Naive thymus-derived CD4-positive, alpha-beta T cell (primary cell): ENCODE data around the gene EPS8. TPM values are rescaled to one million over a fixed set of nuclear protein-coding genes. Genes with fewer than 3 reads are reported as not detected.

Experiments
- ATAC-seq: fragments of 150-1000 bp; cut with Tn5 transposase; 2 replicates; pipeline ENCODE4 v1.10.0; 2021; ENCODE audit warnings: mild to moderate bottlenecking, moderate library complexity
- CTCF ChIA-PET: fragments of 350-600 bp; sonication (Branson Sonifier 250); formaldehyde crosslinking; loops from one replicate; lab custom pipeline; 2021; ENCODE audit warnings: antibody characterized with exemption; lab: Charles Lee
- POLR2A ChIA-PET: fragments of 350-600 bp; sonication (Branson Sonifier 250); formaldehyde crosslinking; loops from one replicate; lab custom pipeline; 2021; ENCODE audit warnings: antibody characterized with exemption, inconsistent platforms; lab: Charles Lee
- DNase-seq, 9 donors: peaks; one replicate each; pipeline versions ENCODE4 v3.0.0 to v3.0.0-alpha.2; 2020 to 2022; ENCODE audit warnings: mixed read lengths in 1 of 9
- H3K27ac ChIP-seq: one replicate; pipeline ENCODE4 v1.7.0; 2013; ENCODE audit warnings: mild to moderate bottlenecking, low read depth, low read length, moderate library complexity
- H3K27me3 ChIP-seq, 2 donors: one replicate each; pipeline ENCODE4 v1.7.0; 2013; ENCODE audit warnings: low read length in 2 of 2, mild to moderate bottlenecking in 2 of 2, moderate library complexity in 2 of 2; ENCODE audit not compliant: control insufficient read depth in 2 of 2, insufficient read depth in 2 of 2
- H3K36me3 ChIP-seq, 3 experiments: 1 replicate in 2 of 3; 2 replicates in 1 of 3; pipeline ENCODE4 v1.7.0; 2013; ENCODE audit warnings: low read length in 3 of 3, mild to moderate bottlenecking in 3 of 3, moderate library complexity in 1 of 3; ENCODE audit not compliant: insufficient read depth in 3 of 3, control insufficient read depth in 2 of 3
- H3K4me1 ChIP-seq, 2 donors: one replicate each; pipeline ENCODE4 v1.7.0; 2013; ENCODE audit warnings: low read length in 2 of 2, mild to moderate bottlenecking in 2 of 2, moderate library complexity in 1 of 2; ENCODE audit not compliant: control insufficient read depth in 2 of 2, insufficient read depth in 2 of 2
- H3K4me3 ChIP-seq: 2 replicates; pipeline ENCODE4 v1.7.0; 2013; ENCODE audit warnings: mild to moderate bottlenecking, low read length
- H3K9me3 ChIP-seq, 3 experiments: 1 replicate in 2 of 3; 2 replicates in 1 of 3; pipeline ENCODE4 v1.7.0; 2013; ENCODE audit warnings: low read length in 3 of 3; ENCODE audit not compliant: control insufficient read depth in 2 of 3
- H3K27ac Mint-ChIP-seq, 9 donors: one replicate each; pipeline ENCODE4 v1.8.0; 2020 to 2022; ENCODE audit warnings: mixed read lengths in 9 of 9, mild to moderate bottlenecking in 8 of 9, moderate library complexity in 5 of 9, inconsistent platforms in 2 of 9
- H3K27me3 Mint-ChIP-seq, 5 donors: one replicate each; pipeline ENCODE4 v1.8.0; 2021 to 2022; ENCODE audit warnings: mixed read lengths in 5 of 5, mild to moderate bottlenecking in 1 of 5
- H3K36me3 Mint-ChIP-seq, 5 donors: one replicate each; pipeline ENCODE4 v1.8.0; 2020 to 2022; ENCODE audit warnings: mixed read lengths in 5 of 5, mild to moderate bottlenecking in 3 of 5, inconsistent platforms in 1 of 5
- H3K4me1 Mint-ChIP-seq, 7 donors: one replicate each; pipeline ENCODE4 v1.8.0; 2020 to 2022; ENCODE audit warnings: mixed read lengths in 7 of 7, mild to moderate bottlenecking in 3 of 7, inconsistent platforms in 1 of 7
- H3K4me3 Mint-ChIP-seq, 10 donors: one replicate each; pipeline ENCODE4 v1.8.0; 2020 to 2022; ENCODE audit warnings: mild to moderate bottlenecking in 10 of 10, mixed read lengths in 10 of 10, moderate library complexity in 6 of 10, inconsistent platforms in 2 of 10
- H3K9me3 Mint-ChIP-seq, 11 donors: one replicate each; pipeline ENCODE4 v1.8.0; 2020 to 2022; ENCODE audit warnings: mixed read lengths in 11 of 11, mild to moderate bottlenecking in 4 of 11, inconsistent platforms in 1 of 11, moderate library complexity in 1 of 11
- intact Hi-C, 2 donors: fragments of 100-400 bp; cut with micrococcal nuclease; formaldehyde crosslinking; loops; one replicate each; pipeline ENCODE4 v1.15.1; 2023
- polyA plus RNA-seq, 2 donors: library from polyadenylated mRNA; unstranded; fragments of 300-500 nt; fragmentation: Illumina TruSeq; gene quantifications; one replicate each; pipeline ENCODE4 v1.2.3, GENCODE V29; 2021
- total RNA-seq, 6 experiments: library from RNA in 5 of 6; stranded (reverse) in 5 of 6; gene quantifications; 1 replicate in 5 of 6; 2 replicates in 1 of 6; pipeline ENCODE4 v1.2.3 and lab custom pipeline; 2021 to 2026

Gene EPS8
- total and polyA plus RNA-seq, 7 experiments from 2014 or later = 1.9 to 3.1 (median 2.5) TPM

- intact Hi-C loops = no loop called here
- no peaks in the 10 kb centered on the region for H3K36me3 ChIP-seq
- peaks cover 0 to 35% (median 7%) of the 10 kb centered on the region in 7 donors for H3K4me1 Mint-ChIP-seq
- H3K4me3 ChIP-seq = no peak overlapping the region
- H3K4me1 ChIP-seq = no peaks in the 10 kb centered on the region
- peaks cover 0 to 16% (median 3%) of the 10 kb centered on the region in 5 donors for H3K27me3 Mint-ChIP-seq
- ChIA-PET POLR2A (no interaction called here), CTCF (no interaction called here)
- peaks cover 0 to 4% (median 0%) of the 10 kb centered on the region in 11 donors for H3K9me3 Mint-ChIP-seq
- H3K9me3 ChIP-seq = no peaks in the 10 kb centered on the region
- no peak overlapping the region for H3K27ac Mint-ChIP-seq
- no peak for DNase-seq
- H3K4me3 Mint-ChIP-seq = no peak overlapping the region
- no peaks in the 10 kb centered on the region for H3K27me3 ChIP-seq
- no peak overlapping the region for H3K27ac ChIP-seq
- ATAC-seq = no peak
- peaks cover 0 to 14% (median 0%) of the 10 kb centered on the region in 5 donors for H3K36me3 Mint-ChIP-seq
Observed at GRCh38 chr12:15697201-15697600, 92.0 kb downstream of the EPS8 start.

- intact Hi-C loops = no loop called here
- Histone ChIP-seq H3K27me3 (no peaks in the 10 kb centered on the region), H3K9me3 (no peaks in the 10 kb centered on the region), H3K4me3 (no peak overlapping the region), H3K36me3 (no peaks in the 10 kb centered on the region), H3K4me1 (no peaks in the 10 kb centered on the region), H3K27ac (no peak overlapping the region)
- H3K4me1 Mint-ChIP-seq = peaks cover 0 to 6% (median 0%) of the 10 kb centered on the region in 7 donors
- no peak overlapping the region for H3K27ac Mint-ChIP-seq
- POLR2A ChIA-PET = no interaction called here
- H3K36me3 Mint-ChIP-seq = peaks cover 0 to 3% (median 0%) of the 10 kb centered on the region in 5 donors
- H3K9me3 Mint-ChIP-seq = peaks cover 0 to 2% (median 0%) of the 10 kb centered on the region in 11 donors
- H3K4me3 Mint-ChIP-seq = no peak overlapping the region
- CTCF ChIA-PET = no interaction called here
- ATAC-seq (no peak), DNase-seq (no peak)
- H3K27me3 Mint-ChIP-seq = peaks cover 0 to 17% (median 5%) of the 10 kb centered on the region in 5 donors
Observed at GRCh38 chr12:15693228-15693911, 95.8 kb downstream of the EPS8 start.

GRCh38 chr12:15691388-15691787 is 97.8 kb downstream of the EPS8 start:
- intact Hi-C loops = no loop called here
- H3K9me3 Mint-ChIP-seq = peaks cover 0 to 2% (median 0%) of the 10 kb centered on the region in 11 donors
- no peaks in the 10 kb centered on the region for H3K4me1 ChIP-seq
- no peak overlapping the region for H3K27ac Mint-ChIP-seq
- no peak overlapping the region for H3K4me3 Mint-ChIP-seq
- ChIA-PET CTCF (no interaction called here), POLR2A (no interaction called here)
- no peaks in the 10 kb centered on the region for H3K9me3 ChIP-seq
- peaks cover 0 to 3% (median 0%) of the 10 kb centered on the region in 5 donors for H3K36me3 Mint-ChIP-seq
- no peaks in the 10 kb centered on the region for H3K36me3 ChIP-seq
- peaks cover 0 to 21% (median 7%) of the 10 kb centered on the region in 5 donors for H3K27me3 Mint-ChIP-seq
- H3K4me1 Mint-ChIP-seq = peaks cover 0 to 3% (median 0%) of the 10 kb centered on the region in 7 donors
- no peaks in the 10 kb centered on the region for H3K27me3 ChIP-seq
- DNase-seq (no peak), ATAC-seq (no peak)
- H3K4me3 ChIP-seq = no peak overlapping the region
- H3K27ac ChIP-seq = no peak overlapping the region

DNA sequence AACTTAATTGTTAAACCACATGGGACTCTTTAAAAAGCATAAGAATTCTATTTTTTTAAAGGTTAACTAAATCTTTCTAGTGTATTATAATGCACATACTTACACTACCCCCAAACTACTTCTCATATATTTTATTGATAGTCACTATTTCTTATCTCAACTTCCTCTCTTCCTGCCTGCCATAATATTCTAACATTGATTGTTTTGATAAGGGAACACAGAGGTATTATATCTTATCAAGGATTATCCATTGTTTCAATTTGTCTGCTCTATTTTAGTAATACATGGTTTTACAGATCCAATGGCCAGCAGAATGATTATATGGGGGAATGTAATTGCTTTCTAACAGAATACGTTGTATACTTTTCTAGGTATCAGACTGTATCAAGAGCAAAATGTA is 98.9 kb downstream of the EPS8 start:
- no peak for DNase-seq
- ChIA-PET CTCF (no interaction called here), POLR2A (no interaction called here)
- no peak overlapping the region for H3K27ac Mint-ChIP-seq
- Histone ChIP-seq H3K4me1 (no peaks in the 10 kb centered on the region), H3K27me3 (no peaks in the 10 kb centered on the region), H3K9me3 (no peaks in the 10 kb centered on the region), H3K27ac (no peak overlapping the region), H3K4me3 (no peak overlapping the region), H3K36me3 (no peaks in the 10 kb centered on the region)
- peaks cover 0 to 3% (median 0%) of the 10 kb centered on the region in 5 donors for H3K36me3 Mint-ChIP-seq
- peaks cover 0 to 3% (median 0%) of the 10 kb centered on the region in 7 donors for H3K4me1 Mint-ChIP-seq
- intact Hi-C loops = no loop called here
- no peak overlapping the region for H3K4me3 Mint-ChIP-seq
- H3K27me3 Mint-ChIP-seq = peaks cover under 1 to 25% (median 7%) of the 10 kb centered on the region in 5 donors
- no peak for ATAC-seq
- peaks cover 0 to 2% (median 0%) of the 10 kb centered on the region in 11 donors for H3K9me3 Mint-ChIP-seq

DNA sequence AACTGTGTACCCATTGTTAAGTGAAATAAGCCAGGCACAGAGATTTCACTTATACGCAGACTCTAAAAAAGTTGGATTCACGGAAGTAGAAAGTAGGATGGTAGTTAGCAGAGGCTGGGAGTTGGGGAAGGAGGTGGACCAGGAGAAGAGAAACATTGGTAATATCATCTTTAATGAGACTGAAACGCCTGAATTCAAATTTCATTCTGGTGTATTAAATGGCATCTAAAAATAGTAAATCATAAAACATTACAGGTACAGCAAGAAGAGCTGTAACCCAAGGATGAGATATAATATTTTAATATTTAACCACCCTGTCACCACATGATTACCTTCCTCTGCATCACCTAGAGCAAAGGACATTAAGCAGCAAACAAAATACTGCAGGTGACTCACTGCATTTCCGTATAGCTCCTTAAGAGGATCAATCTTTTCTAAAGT is 99.4 kb downstream of the EPS8 start:
- no peaks in the 10 kb centered on the region for H3K9me3 ChIP-seq
- H3K27ac ChIP-seq = no peak overlapping the region
- Mint-ChIP-seq H3K4me1 (peaks cover 0 to 3% (median 0%) of the 10 kb centered on the region in 7 donors), H3K4me3 (no peak overlapping the region), H3K27ac (no peak overlapping the region), H3K27me3 (peaks cover 5 to 28% (median 7%) of the 10 kb centered on the region in 5 donors), H3K9me3 (peaks cover 0 to 2% (median 0%) of the 10 kb centered on the region in 11 donors), H3K36me3 (peaks cover 0 to 3% (median 0%) of the 10 kb centered on the region in 5 donors)
- DNase-seq (no peak), ATAC-seq (no peak)
- CTCF ChIA-PET = no interaction called here
- POLR2A ChIA-PET = no interaction called here
- no peak overlapping the region for H3K4me3 ChIP-seq
- H3K36me3 ChIP-seq = no peaks in the 10 kb centered on the region
- H3K4me1 ChIP-seq = no peaks in the 10 kb centered on the region
- intact Hi-C loops = no loop called here
- no peaks in the 10 kb centered on the region for H3K27me3 ChIP-seq

DNA sequence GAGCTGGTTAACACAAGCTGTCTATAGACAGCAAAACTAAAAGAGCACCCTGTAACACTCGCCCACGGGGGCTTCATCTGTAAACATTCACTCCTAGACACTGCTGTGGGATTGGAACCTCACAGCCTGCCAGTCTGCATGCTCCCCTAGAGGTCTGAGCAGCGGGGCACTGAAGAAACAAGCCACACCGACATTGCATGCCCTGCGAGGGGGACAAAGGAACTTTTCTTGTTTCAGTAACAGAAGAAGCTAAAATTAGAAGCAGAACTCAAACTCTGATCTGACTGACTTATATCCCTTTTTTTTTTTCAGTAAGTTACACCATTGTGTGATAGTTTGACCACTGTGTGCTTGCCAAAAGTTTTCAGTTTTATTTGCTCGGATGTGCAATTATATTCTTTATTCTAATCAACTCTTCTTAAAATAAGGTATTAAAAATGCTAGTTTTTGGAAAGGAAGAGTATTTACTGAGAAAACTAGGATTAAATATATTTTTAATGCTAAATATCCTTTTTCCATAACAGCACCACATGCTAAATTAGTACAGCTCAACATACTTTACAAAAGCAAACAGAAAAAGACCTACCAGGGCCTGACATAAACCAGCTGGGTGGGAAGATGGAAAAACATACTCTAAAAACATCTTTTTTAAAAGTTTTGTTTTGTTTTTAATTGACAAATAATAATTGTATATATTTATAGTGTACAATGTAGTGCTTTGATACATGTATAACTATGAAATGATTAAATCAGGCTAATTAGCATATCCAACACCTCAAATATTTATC is 100.2 kb downstream of the EPS8 start:
- Mint-ChIP-seq H3K9me3 (peaks cover 0 to 2% (median 0%) of the 10 kb centered on the region in 11 donors), H3K4me1 (peaks cover 0 to 3% (median 0%) of the 10 kb centered on the region in 7 donors), H3K27ac (no peak overlapping the region), H3K36me3 (peaks cover 0 to 3% (median 0%) of the 10 kb centered on the region in 5 donors), H3K4me3 (no peak overlapping the region), H3K27me3 (peaks cover 5 to 32% (median 14%) of the 10 kb centered on the region in 5 donors)
- ChIA-PET POLR2A (no interaction called here), CTCF (no interaction called here)
- no peak for ATAC-seq
- Histone ChIP-seq H3K9me3 (no peaks in the 10 kb centered on the region), H3K4me1 (no peaks in the 10 kb centered on the region), H3K4me3 (no peak overlapping the region), H3K36me3 (no peaks in the 10 kb centered on the region), H3K27me3 (no peaks in the 10 kb centered on the region), H3K27ac (no peak overlapping the region)
- no peak for DNase-seq
- intact Hi-C loops = no loop called here
